HCT116 (cell line): ENCODE data around the gene LY6G6D. TPM values are rescaled to one million over a fixed set of nuclear protein-coding genes. Genes with fewer than 3 reads are reported as not detected.

Experiments
- ATAC-seq: fragments of 200-7000 bp; cut with Tn5 transposase; 2 replicates; pipeline ENCODE4 v1.9.1; 2020; ENCODE audit warnings: mild to moderate bottlenecking, moderate library complexity
- BruUV-seq: library from RNA; stranded (reverse); fragments of 400-500 nt; replicated peaks from 2 replicates; lab custom pipeline; 2021; lab: Mats Ljungman, UMichigan
- CTCF ChIA-PET: fragments of 300-600 bp; sonication (Branson Sonifier 250); formaldehyde crosslinking; loops from one replicate; lab custom pipeline; 2021; ENCODE audit warnings: antibody characterized with exemption; lab: Charles Lee
- POLR2A ChIA-PET: fragments of 300-600, 350-600 bp; sonication (Branson Sonifier 250); formaldehyde crosslinking; loops from one replicate; lab custom pipeline; 2021; ENCODE audit warnings: antibody characterized with exemption; lab: Charles Lee
- RAD21 ChIA-PET, 2 experiments: fragments of 300-600 bp; sonication (Branson Sonifier 250); formaldehyde crosslinking; loops; one replicate each; lab custom pipeline; 2023; ENCODE audit warnings: low total read pairs in 2 of 2; ENCODE audit not compliant: uncharacterized antibody in 2 of 2, unreplicated experiment in 2 of 2, low non-redundant PET in 1 of 2; lab: Charles Lee
- DNase-seq: peaks from one replicate; pipeline ENCODE4 v3.0.0-alpha.2; 2010; ENCODE audit warnings: low read depth, low spot score
- H2AFZ ChIP-seq: fragments of 200-600 bp; shearing (Covaris generic), sonication (generic); 2 replicates; pipeline ENCODE4 v1.6.1; 2017; ENCODE audit warnings: low read depth, mixed run types, mixed read lengths, antibody characterized with exemption, low read length; ENCODE audit not compliant: poor library complexity, severe bottlenecking
- H3K27ac ChIP-seq: 2 replicates; pipeline ENCODE4 v1.5.1; 2012; ENCODE audit warnings: low read depth, low read length
- H3K27me3 ChIP-seq: fragments of 200-600 bp; sonication (generic); 2 replicates; pipeline ENCODE4 v1.6.1; 2016; ENCODE audit warnings: mixed run types, low read length, mixed read lengths; ENCODE audit not compliant: insufficient read depth
- H3K36me3 ChIP-seq, 2 experiments: fragments of 200-500 bp in 1 of 2; fragments of 200-600 bp in 1 of 2; sonication (Bioruptor generic) in 1 of 2; sonication (generic) in 1 of 2; 2 replicates each; pipeline versions ENCODE4 v1.5.1 to v1.6.1; 2014 to 2016; ENCODE audit warnings: low read length in 2 of 2, inconsistent platforms in 1 of 2, mixed read lengths in 1 of 2, mixed run types in 1 of 2; ENCODE audit not compliant: insufficient read depth in 2 of 2, control insufficient read depth in 1 of 2
- H3K4me1 ChIP-seq, 2 experiments: fragments of 200-600 bp in 1 of 2; sonication (generic) in 1 of 2; 2 replicates each; pipeline versions ENCODE4 v1.5.1 to v1.6.1; 2012 to 2017; ENCODE audit warnings: low read length in 2 of 2, inconsistent platforms in 1 of 2, mild to moderate bottlenecking in 1 of 2, mixed read lengths in 1 of 2, mixed run types in 1 of 2, moderate library complexity in 1 of 2; ENCODE audit not compliant: insufficient read depth in 2 of 2, control insufficient read depth in 1 of 2
- H3K4me2 ChIP-seq: fragments of 200-600 bp; sonication (generic); 2 replicates; pipeline ENCODE4 v1.6.1; 2017; ENCODE audit warnings: mixed run types, low read length, mixed read lengths
- H3K4me3 ChIP-seq, 2 experiments: fragments of 200-600 bp in 1 of 2; sonication (generic) in 1 of 2; replicated peaks in 1 of 2; 2 replicates each; pipeline ENCODE4 v1.5.1; 2011 to 2016; ENCODE audit warnings: low read length in 2 of 2, control low read depth in 1 of 2, low read depth in 1 of 2, mild to moderate bottlenecking in 1 of 2, mixed read lengths in 1 of 2, mixed run types in 1 of 2
- H3K79me2 ChIP-seq: fragments of 200-600 bp; sonication (generic); 2 replicates; pipeline ENCODE4 v1.6.1; 2017; ENCODE audit warnings: mild to moderate bottlenecking, mixed run types, low read length, moderate library complexity, mixed read lengths; ENCODE audit not compliant: insufficient read depth
- H3K9ac ChIP-seq: fragments of 200-600 bp; sonication (generic); 2 replicates; pipeline ENCODE4 v1.6.1; 2016; ENCODE audit warnings: low read length, mixed read lengths
- H3K9me2 ChIP-seq: fragments of 200-600 bp; sonication (generic), shearing (Covaris generic); 2 replicates; pipeline ENCODE4 v1.6.1; 2017; ENCODE audit warnings: mixed run types, mild to moderate bottlenecking, moderate library complexity; ENCODE audit not compliant: insufficient read depth
- H3K9me3 ChIP-seq, 2 experiments: fragments of 200-500 bp in 1 of 2; fragments of 200-600 bp in 1 of 2; sonication (Bioruptor generic) in 1 of 2; sonication (generic) in 1 of 2; 2 replicates each; pipeline ENCODE4 v1.6.1; 2014 to 2017; ENCODE audit warnings: low read length in 2 of 2, mixed read lengths in 2 of 2, inconsistent platforms in 1 of 2, low read depth in 1 of 2, mild to moderate bottlenecking in 1 of 2, mixed run types in 1 of 2, moderate library complexity in 1 of 2; ENCODE audit not compliant: control insufficient read depth in 1 of 2, insufficient read depth in 1 of 2
- H4K20me1 ChIP-seq: fragments of 200-600 bp; sonication (generic), shearing (Covaris generic); 2 replicates; pipeline ENCODE4 v1.6.1; 2017; ENCODE audit warnings: mixed run types, mild to moderate bottlenecking, moderate library complexity; ENCODE audit not compliant: insufficient read depth
- CBX3 ChIP-seq: IDR thresholded peaks from 2 replicates; pipeline ENCODE4 v1.6.1; 2012; ENCODE audit warnings: low read depth
- EGR1 ChIP-seq: IDR thresholded peaks from 2 replicates; pipeline ENCODE4 v1.6.1; 2012; ENCODE audit warnings: low read depth
- ELF1 ChIP-seq: IDR thresholded peaks from 2 replicates; pipeline ENCODE4 v1.6.1; 2012; ENCODE audit warnings: low read depth, borderline replicate concordance
- EZH2 ChIP-seq: fragments of 200-600 bp; sonication (generic); IDR thresholded peaks from 2 replicates; pipeline ENCODE4 v1.6.1; 2017; ENCODE audit warnings: antibody characterized with exemption, mixed run types
- EZH2phosphoT487 ChIP-seq: fragments of 200-600 bp; IDR thresholded peaks from 2 replicates; pipeline ENCODE4 v1.6.1; 2018; ENCODE audit warnings: antibody characterized with exemption, borderline replicate concordance
- FOSL1 ChIP-seq: IDR thresholded peaks from 2 replicates; pipeline ENCODE4 v1.6.1; 2012; ENCODE audit warnings: low read depth
- JUND ChIP-seq: IDR thresholded peaks from 2 replicates; pipeline ENCODE4 v1.6.1; 2012
- POLR2A ChIP-seq: IDR thresholded peaks from 2 replicates; pipeline ENCODE4 v1.7.0; 2011; ENCODE audit warnings: borderline replicate concordance; ENCODE audit not compliant: insufficient read depth, insufficient read length; ENCODE audit errors: extremely low read depth
- POLR2AphosphoS5 ChIP-seq: IDR thresholded peaks from 2 replicates; pipeline ENCODE4 v1.6.1; 2011; ENCODE audit warnings: mild to moderate bottlenecking, low read depth, low read length, moderate library complexity
- RAD21 ChIP-seq: IDR thresholded peaks from 2 replicates; pipeline ENCODE4 v1.6.1; 2012; ENCODE audit warnings: low read depth, mild to moderate bottlenecking
- SIN3A ChIP-seq: IDR thresholded peaks from 2 replicates; pipeline ENCODE4 v1.6.1; 2012; ENCODE audit warnings: low read depth
- TCF7L2 ChIP-seq: IDR thresholded peaks from 2 replicates; pipeline ENCODE4 v1.7.0; 2011; ENCODE audit warnings: borderline replicate concordance, inconsistent platforms; ENCODE audit not compliant: insufficient read depth, insufficient read length; ENCODE audit errors: extremely low read depth
- YY1 ChIP-seq: IDR thresholded peaks from 2 replicates; pipeline ENCODE4 v1.6.1; 2011; ENCODE audit warnings: low read length, low read depth, moderate library complexity, mild to moderate bottlenecking; ENCODE audit not compliant: insufficient replicate concordance; ENCODE audit errors: extremely low read depth
- ZFX ChIP-seq: fragments of 450-650 bp; IDR thresholded peaks from 2 replicates; pipeline ENCODE4 v1.6.1; 2017
- ZNF274 ChIP-seq: fragments of 200-500 bp; sonication (Bioruptor generic); IDR thresholded peaks from 2 replicates; pipeline ENCODE4 v1.6.1; 2014; ENCODE audit warnings: mild to moderate bottlenecking, low read depth, low read length, inconsistent platforms
- intact Hi-C: fragments of 100-400 bp; cut with micrococcal nuclease; formaldehyde crosslinking; loops from 2 replicates; pipeline ENCODE4 v1.10.0; 2022
- total RNA-seq: library from RNA; stranded (reverse); gene quantifications from one replicate; pipeline ENCODE4 v1.2.1, GENCODE V29; 2021; ENCODE audit not compliant: unreplicated experiment
- TF ChIP-seq, protein P1 (sequence below): IDR thresholded peaks from 2 replicates; pipeline ENCODE4 v1.6.1; 2011; ENCODE audit warnings: mild to moderate bottlenecking, low read length, moderate library complexity; ENCODE audit not compliant: insufficient replicate concordance; ENCODE audit errors: extremely low read depth
- TF ChIP-seq, protein P2 (sequence below): IDR thresholded peaks from 2 replicates; pipeline ENCODE4 v1.6.1; 2012
- TF ChIP-seq, protein P3 (sequence below): IDR thresholded peaks from 2 replicates; pipeline ENCODE4 v1.6.1; 2012; ENCODE audit warnings: low read depth

Gene LY6G6D
- total RNA-seq, 1 experiment from 2014 or later: not detected

DNA sequence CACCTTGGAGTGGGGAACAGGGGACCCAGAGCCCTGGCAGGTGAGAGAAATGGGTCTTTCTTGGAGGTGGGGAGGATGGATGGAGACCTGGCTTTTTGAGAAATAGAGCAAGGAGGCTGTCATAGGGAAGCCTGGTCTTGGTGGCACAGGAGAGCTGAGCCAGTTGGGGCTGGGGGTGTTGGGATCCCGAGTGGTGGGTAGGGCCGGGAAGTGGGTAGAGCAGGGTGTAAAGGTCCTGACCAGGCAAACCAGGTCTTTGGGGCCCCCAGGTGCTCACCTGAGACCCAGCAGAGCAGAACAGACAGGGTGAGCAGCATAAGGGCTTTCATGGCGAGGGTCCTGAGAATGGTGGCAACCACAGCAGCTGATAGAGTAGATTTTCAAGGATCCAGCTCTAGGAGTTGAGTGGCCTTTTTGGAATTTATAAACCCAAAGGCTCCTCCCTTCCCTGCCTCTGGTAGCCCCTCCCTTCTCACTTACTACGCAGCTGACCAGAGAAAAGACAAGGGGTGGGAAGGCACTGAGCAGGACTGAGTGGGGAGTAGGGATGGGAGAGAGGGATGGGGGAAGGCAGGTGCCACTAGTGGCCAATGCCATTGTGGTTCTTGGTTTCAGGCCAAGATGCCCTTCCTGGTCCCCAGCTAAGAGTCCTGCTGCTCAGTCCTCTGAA, 6.3 kb downstream of the LY6G6D start, which contains the start of gene LY6G6C (continued):
- no peak for TF ChIP-seq ZNF274

DNA sequence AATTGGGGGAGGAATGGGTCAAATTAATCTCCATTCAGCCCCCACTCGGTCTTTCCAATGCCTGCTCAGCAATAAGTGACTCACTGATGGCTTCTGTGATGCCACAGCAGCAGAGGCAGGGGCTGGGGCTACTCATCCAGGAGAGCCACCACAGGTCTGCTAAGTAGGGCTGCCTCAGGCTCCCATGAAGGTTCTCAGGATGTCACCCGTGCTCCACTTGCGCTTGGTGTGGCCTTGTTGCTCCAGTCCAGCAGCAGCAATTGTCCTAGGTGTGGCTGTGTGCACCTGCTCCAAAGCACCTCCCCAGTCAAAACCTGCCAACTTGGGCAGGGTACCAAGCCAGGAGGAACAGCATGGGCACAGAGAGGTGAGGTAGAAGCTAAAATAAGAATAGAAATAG, 7.0 kb downstream of the LY6G6D start:
- POLR2A ChIA-PET: interaction anchor here (1.4 kb wide), 1 partner anchor 10 kb away, joined by 3 read pairs; no protein-coding TSS in a partner anchor
- H3K9me2 ChIP-seq: no peaks in the 10 kb centered on the region
- CTCF ChIA-PET: no interaction called here
- H3K27me3 ChIP-seq: no peaks in the 10 kb centered on the region
- H3K4me2 ChIP-seq: no peak overlapping the region
- no peak overlapping the region for H2AFZ ChIP-seq
- peaks cover 27 to 42% of the 10 kb centered on the region in 2 experiments for H3K4me1 ChIP-seq
- no peak for DNase-seq
- H3K4me3 ChIP-seq: no peak overlapping the region
- H3K36me3 ChIP-seq: 0 out of 4 replicates have a peak, but pooled peaks cover 0 to 3% of the 10 kb centered on the region in 2 experiments
- no peak overlapping the region for H3K27ac ChIP-seq
- RAD21 ChIA-PET: no interaction called here
- H4K20me1 ChIP-seq: no peaks in the 10 kb centered on the region
- H3K9ac ChIP-seq: no peak overlapping the region
- no peak for TF ChIP-seq ZNF274
- no peak for TF ChIP-seq ZFX
- TF ChIP-seq, protein P1, sequence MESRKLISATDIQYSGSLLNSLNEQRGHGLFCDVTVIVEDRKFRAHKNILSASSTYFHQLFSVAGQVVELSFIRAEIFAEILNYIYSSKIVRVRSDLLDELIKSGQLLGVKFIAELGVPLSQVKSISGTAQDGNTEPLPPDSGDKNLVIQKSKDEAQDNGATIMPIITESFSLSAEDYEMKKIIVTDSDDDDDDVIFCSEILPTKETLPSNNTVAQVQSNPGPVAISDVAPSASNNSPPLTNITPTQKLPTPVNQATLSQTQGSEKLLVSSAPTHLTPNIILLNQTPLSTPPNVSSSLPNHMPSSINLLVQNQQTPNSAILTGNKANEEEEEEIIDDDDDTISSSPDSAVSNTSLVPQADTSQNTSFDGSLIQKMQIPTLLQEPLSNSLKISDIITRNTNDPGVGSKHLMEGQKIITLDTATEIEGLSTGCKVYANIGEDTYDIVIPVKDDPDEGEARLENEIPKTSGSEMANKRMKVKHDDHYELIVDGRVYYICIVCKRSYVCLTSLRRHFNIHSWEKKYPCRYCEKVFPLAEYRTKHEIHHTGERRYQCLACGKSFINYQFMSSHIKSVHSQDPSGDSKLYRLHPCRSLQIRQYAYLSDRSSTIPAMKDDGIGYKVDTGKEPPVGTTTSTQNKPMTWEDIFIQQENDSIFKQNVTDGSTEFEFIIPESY: no peak
- no peak for TF ChIP-seq SIN3A
- no peak for TF ChIP-seq POLR2AphosphoS5
- TF ChIP-seq EGR1: no peak
- TF ChIP-seq JUND: no peak
- no peak for TF ChIP-seq YY1
- TF ChIP-seq POLR2A: no peak
- TF ChIP-seq FOSL1: no peak
- TF ChIP-seq, protein P2, sequence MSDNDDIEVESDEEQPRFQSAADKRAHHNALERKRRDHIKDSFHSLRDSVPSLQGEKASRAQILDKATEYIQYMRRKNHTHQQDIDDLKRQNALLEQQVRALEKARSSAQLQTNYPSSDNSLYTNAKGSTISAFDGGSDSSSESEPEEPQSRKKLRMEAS: no peak
- no peak for TF ChIP-seq EZH2phosphoT487
- TF ChIP-seq ELF1: no peak
- no peak for TF ChIP-seq CBX3
- TF ChIP-seq TCF7L2: no peak
- TF ChIP-seq, protein P3, sequence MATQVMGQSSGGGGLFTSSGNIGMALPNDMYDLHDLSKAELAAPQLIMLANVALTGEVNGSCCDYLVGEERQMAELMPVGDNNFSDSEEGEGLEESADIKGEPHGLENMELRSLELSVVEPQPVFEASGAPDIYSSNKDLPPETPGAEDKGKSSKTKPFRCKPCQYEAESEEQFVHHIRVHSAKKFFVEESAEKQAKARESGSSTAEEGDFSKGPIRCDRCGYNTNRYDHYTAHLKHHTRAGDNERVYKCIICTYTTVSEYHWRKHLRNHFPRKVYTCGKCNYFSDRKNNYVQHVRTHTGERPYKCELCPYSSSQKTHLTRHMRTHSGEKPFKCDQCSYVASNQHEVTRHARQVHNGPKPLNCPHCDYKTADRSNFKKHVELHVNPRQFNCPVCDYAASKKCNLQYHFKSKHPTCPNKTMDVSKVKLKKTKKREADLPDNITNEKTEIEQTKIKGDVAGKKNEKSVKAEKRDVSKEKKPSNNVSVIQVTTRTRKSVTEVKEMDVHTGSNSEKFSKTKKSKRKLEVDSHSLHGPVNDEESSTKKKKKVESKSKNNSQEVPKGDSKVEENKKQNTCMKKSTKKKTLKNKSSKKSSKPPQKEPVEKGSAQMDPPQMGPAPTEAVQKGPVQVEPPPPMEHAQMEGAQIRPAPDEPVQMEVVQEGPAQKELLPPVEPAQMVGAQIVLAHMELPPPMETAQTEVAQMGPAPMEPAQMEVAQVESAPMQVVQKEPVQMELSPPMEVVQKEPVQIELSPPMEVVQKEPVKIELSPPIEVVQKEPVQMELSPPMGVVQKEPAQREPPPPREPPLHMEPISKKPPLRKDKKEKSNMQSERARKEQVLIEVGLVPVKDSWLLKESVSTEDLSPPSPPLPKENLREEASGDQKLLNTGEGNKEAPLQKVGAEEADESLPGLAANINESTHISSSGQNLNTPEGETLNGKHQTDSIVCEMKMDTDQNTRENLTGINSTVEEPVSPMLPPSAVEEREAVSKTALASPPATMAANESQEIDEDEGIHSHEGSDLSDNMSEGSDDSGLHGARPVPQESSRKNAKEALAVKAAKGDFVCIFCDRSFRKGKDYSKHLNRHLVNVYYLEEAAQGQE: no peak
- TF ChIP-seq RAD21: no peak
- TF ChIP-seq EZH2: no peak
- H3K9me3 ChIP-seq: no peaks in the 10 kb centered on the region
- intact Hi-C loops: no loop called here
- no peak for ATAC-seq
- no peaks in the 10 kb centered on the region for H3K79me2 ChIP-seq
- BruUV-seq: no TSS peak
